ENCODE data around the gene TADA2B. TPM values are rescaled to one million over a fixed set of nuclear protein-coding genes. Genes with fewer than 3 reads are reported as not detected.

Gene TADA2B
- total and polyA plus RNA-seq, 2 experiments from 2014 or later, result 3.6 to 11.4 TPM

GRCh38 chr4:7086384-7086783 lies 43.2 kb downstream of the TADA2B start:
- Histone ChIP-seq H3K27ac (ENCODE audit: low read depth) (no peak overlapping the region), H3K27me3 (ENCODE audit: insufficient read depth) (peaks cover 78% of the 10 kb centered on the region), H3K79me2 (replicated peaks; ENCODE audit: insufficient read depth) (no peaks in the 10 kb centered on the region), H3F3A (replicated peaks; ENCODE audit: low read depth) (no peaks in the 10 kb centered on the region), H3K4me2 (no peak overlapping the region), H2AFZ (no peak overlapping the region), H3K36me3 (ENCODE audit: insufficient read depth) (no peaks in the 10 kb centered on the region), H3K4me1 (ENCODE audit: insufficient read depth) (peaks cover 6% of the 10 kb centered on the region; the same call in 1 of the 2 replicates), H3K9me2 (ENCODE audit: insufficient read depth) (no peaks in the 10 kb centered on the region), H4K20me1 (replicated peaks; ENCODE audit: insufficient read depth) (peaks cover under 1% of the 10 kb centered on the region; the same call in 1 of the 2 replicates), H3K4me3 (no peak overlapping the region)
- no peak for DNase-seq (ENCODE audit: low spot score)
- Mint-ChIP-seq H3K27me3 (ENCODE audit: insufficient read depth, low read depth, poor library complexity) (peaks cover 59% of the 10 kb centered on the region), H3K9me3 (peaks cover 30% of the 10 kb centered on the region; the same call in 2 of the 3 replicates), H3K4me1 (peaks cover 5% of the 10 kb centered on the region), H3K36me3 (ENCODE audit: low read depth) (no peaks in the 10 kb centered on the region; the same call in 2 of the 3 replicates), H3K4me3 (no peak overlapping the region), H3K27ac (no peak overlapping the region)
- no peak for ATAC-seq
- no peak for TF ChIP-seq NANOG (IDR thresholded peaks at IDR 0.05; ENCODE audit: borderline replicate concordance)
- TF ChIP-seq CTCF (conservative IDR thresholded peaks at IDR 0.05; ENCODE audit: low read depth in 2 of 2), result no peak
- no peak for TF ChIP-seq ZNF331 (CRISPR knock-in tag; IDR thresholded peaks at IDR 0.05; ENCODE audit: low read depth)
- TF ChIP-seq ZNF114 (CRISPR knock-in tag; IDR thresholded peaks at IDR 0.05), result no peak
- no peak for TF ChIP-seq ZNF462 (CRISPR knock-in tag; IDR thresholded peaks at IDR 0.05)
- no peak for TF ChIP-seq POLR2AphosphoS5 (IDR thresholded peaks at IDR 0.05; ENCODE audit: low read depth)
- TF ChIP-seq JUNB (IDR thresholded peaks at IDR 0.05; ENCODE audit: unreplicated experiment), result no peak
- no peak for TF ChIP-seq REST (IDR thresholded peaks at IDR 0.05; ENCODE audit: unreplicated experiment)
- no peak for TF ChIP-seq EZH2phosphoT487 (IDR thresholded peaks at IDR 0.05; ENCODE audit: unreplicated experiment)
- TF ChIP-seq STAT1 (IDR thresholded peaks at IDR 0.05; ENCODE audit: unreplicated experiment), result no peak
- no peak for TF ChIP-seq CREB1 (CRISPR knock-in tag; IDR thresholded peaks at IDR 0.05; ENCODE audit: low read depth)
- TF ChIP-seq EZH2 (IDR thresholded peaks at IDR 0.05; ENCODE audit: low read depth, unreplicated experiment), result no peak
- TF ChIP-seq ETS1 (IDR thresholded peaks at IDR 0.05), result no peak

Measured in GM23338 (cell line).